A549 treated with CpdA at 1 μM for 4 hours (cell line): ENCODE data around the gene ITSN2. TPM values are rescaled to one million over a fixed set of nuclear protein-coding genes. Genes with fewer than 3 reads are reported as not detected.

Source experiments
- total RNA-seq: library from RNA; stranded (reverse); fragments of 200-300 nt; extraction: Qiagen RNA extraction; gene quantifications from 5 replicates; pipeline ENCODE4 v1.2.3, GENCODE V29; 2022; ENCODE audit warnings: low read depth

The ITSN2 gene
- 17.2 to 22.0 TPM (median 20.2 TPM) in 5 replicates for total RNA-seq

GRCh38 chr2:24360050-24360962 is at the start of gene ITSN2:
ITSN2 (minus strand) TSS chr2:24360536; CDS start chr2:24328082, 32,454 bp downstream.

GRCh38 chr2:24174851-24175277 is 185.5 kb downstream of the ITSN2 start, which contains the start of gene FAM228A:
FAM228A (plus strand) TSS chr2:24175053; CDS start chr2:24175481, 428 bp downstream.

Other genes starting within 250 kb of the ITSN2 start
- 1.0 to 1.7 TPM (median 1.2 TPM) in 5 replicates for gene PFN4, start 237.2 kb downstream of the ITSN2 start, total RNA-seq
- gene FAM228B, start 237.1 kb downstream of the ITSN2 start, total RNA-seq: 1.3 to 4.6 TPM (median 2.0 TPM) in 5 replicates
- gene FAM228A, start 185.5 kb downstream of the ITSN2 start, total RNA-seq: not detected in 5 replicates
- 7.6 to 12.8 TPM (median 10.2 TPM) in 5 replicates for gene NCOA1, start 130.7 kb upstream of the ITSN2 start, total RNA-seq